ENCODE results near the gene GJA1. TPM values are rescaled to one million over a fixed set of nuclear protein-coding genes. Genes with fewer than 3 reads are reported as not detected.
"Not testable (repeated sequence)": the region's sequence is repeated elsewhere in the genome, so short reads cannot be mapped to it uniquely, and the experiment has no call there.

GJA1 gene
- total RNA-seq, 1 donor from 2014 or later: 268 TPM

DNA sequence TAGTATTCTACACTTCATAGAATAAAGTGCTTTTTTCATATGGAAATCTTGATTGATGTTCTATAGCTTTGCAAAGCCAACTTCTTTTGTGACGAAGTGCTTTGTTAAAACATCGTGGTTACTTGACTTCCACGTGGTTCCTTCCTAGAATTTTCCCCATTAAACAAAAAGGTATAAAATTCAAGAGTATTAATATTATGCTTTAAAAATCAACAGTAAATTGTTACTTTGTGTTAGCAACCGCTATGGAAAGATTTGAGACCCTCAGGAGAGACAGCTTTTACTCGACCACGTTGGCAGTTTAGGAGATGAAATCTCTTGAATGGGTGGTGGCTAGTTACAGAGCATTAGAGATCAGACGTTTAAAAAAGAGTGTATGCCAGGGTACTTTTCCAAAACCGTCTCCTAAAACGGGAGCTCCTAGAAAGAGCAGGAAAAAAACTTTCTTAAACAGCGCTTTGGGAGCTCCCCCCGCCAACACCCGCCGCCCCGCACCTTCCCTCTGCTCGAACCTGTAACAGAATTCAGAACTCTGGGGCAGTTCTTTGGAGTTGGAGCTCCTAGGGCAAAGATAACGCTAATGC is 920 bp downstream of the GJA1 start:
- intact Hi-C loops (cut with DNase I): loop anchor here (5.0 kb wide), 3 partner anchors 216 to 336 kb away; no protein-coding TSS in a partner anchor
- no peak for DNase-seq (ENCODE audit: low spot score)

DNA sequence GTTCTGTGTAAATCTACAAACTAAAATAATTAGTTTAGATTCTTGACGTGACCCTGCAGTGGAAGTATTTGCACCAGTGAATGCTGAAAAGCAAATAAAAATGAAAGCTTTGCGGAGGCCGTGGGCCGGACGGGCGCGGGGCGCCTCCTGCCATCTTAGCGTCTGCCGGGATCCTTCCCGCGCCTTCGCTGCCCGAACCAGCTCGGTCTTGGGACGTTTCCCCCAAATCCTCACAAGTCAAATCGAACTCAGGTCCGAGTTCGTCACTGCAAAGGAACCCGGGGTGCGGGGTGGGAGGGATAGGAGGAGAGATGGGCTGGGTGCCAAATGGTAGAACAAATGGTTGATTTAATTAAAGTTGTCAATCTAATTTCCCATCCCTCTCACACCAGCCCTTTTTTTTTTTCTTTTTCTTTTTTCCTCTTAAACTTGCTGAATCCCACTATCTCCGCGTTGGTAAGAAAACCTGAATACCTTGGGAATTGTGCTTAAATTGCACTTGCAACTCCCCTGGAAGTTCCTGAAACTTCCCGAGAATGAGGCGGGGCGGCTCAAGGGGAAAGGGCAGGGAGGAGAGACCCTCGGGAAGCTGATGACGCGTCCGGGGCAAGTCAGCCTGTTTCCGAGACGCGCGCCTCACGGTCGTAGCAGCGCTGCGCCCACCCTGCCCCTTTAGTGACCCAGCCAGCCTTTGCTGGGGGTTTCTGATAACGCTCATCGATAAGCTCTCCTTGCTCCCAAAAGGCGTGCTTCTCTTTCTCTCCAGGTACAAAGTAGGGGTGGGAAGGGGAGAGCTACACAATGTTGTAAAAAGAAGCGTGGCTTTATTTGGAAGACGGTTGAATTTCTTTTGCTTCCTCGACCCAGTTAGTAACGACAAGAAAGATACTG is 1.8 kb downstream of the GJA1 start:
- DNase-seq (ENCODE audit: low spot score): peak; percentile 79
- intact Hi-C loops (cut with DNase I): loop anchor here (5.0 kb wide), 3 partner anchors 215 to 335 kb away; no protein-coding TSS in a partner anchor

DNA sequence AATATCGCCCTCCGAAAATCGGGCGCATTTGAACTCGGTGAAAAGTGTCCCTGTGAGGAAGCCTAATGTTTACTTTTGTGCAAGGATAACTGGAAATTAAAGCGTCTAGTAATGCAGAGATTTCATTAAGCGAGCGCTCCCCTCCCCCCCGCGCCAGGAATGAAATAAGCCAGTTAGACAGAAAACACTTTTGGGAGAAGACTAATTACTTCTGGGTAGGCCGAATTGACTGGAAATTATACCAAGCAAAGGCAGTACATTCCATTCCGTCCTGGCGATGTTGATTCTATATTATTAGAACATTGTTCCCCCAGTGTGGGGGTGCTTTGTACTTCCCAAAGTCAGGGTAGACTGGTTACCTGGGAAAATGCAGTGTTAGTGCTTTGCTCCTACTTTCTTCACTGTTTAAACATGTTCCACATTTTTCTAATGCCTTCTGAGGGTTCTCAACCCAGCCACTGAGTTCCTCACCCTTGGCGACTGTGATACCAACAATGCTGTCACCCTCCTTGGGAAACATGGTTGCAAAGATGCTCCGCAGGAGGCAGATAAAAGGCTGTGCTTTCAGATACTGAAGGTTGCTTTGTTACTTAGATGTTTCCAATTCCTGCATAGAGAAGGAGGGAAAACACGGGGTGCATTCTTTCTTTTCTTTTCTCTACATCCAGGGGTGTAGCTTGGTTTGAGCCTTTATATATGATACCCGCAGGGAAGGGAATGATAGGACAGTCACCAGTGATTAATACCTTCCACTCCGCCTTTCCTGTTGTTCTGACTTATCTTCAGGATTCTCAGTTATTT is 2.6 kb downstream of the GJA1 start:
- no peak for DNase-seq (ENCODE audit: low spot score)
- intact Hi-C loops (cut with DNase I): loop anchor here (5.0 kb wide), 3 partner anchors 214 to 334 kb away; no protein-coding TSS in a partner anchor

DNA sequence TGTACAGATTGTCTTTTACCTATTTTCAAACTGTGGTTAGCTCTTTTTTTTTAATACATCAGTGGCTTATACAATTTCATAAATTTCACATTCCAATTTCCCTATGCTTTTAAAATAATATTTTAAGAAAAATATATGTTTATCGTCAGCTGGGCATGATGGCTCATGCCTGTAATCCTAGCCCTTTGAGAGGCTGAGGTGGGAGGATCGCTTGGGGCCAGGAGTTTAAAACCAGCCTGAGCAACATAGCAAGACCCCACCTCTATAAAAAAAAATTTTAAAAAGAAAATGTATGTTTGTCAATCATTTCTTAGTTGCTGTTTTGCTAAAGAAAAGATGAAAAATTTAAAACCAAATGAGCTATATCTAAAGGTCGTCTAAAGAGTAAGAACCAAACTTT is 3.4 kb downstream of the GJA1 start:
- intact Hi-C loops (cut with DNase I): loop anchor here (5.0 kb wide), 3 partner anchors 213 to 333 kb away; no protein-coding TSS in a partner anchor
- no peak for DNase-seq (ENCODE audit: low spot score)

DNA sequence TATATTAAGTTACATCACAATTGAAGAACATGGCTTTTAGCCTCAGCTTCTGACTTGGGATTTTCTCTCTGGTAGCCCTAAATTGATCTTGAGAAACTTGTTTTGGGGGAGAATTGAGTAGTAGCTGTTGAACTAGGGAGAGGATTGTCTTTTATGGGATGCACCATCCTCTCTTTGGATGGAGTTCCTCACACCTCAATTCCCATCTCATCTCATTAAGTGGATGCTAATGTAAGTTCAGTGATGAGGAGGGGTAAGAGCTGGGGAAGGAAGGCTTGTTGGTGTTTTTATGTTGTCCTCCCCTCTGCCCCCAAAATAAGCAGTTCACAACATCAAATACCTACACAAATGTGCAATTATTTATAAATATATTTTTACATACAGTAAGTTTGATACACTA is 4.0 kb downstream of the GJA1 start:
- intact Hi-C loops (cut with DNase I): loop anchor here (5.0 kb wide), 3 partner anchors 213 to 333 kb away; no protein-coding TSS in a partner anchor
- no peak for DNase-seq (ENCODE audit: low spot score)

DNA sequence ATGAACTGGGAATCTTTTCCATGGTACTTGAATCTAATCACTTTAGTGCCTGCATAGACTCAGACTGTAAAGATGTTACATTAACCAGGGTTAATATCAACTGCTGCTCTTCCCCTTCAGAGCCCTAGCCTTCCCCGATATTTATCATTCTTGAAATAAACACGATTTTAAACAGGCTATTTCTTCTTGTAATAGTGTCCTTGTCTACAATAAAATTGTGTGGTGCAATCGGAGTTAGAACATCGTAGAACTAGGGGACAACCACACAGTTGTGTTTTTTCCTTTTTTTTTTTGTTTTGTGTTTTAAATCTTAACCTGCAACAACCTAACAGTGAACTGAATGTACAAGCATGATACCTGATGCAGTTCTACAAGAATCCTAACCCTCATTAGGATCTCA is 4.5 kb downstream of the GJA1 start:
- intact Hi-C loops (cut with DNase I): loop anchor here (5.0 kb wide), 3 partner anchors 212 to 332 kb away; no protein-coding TSS in a partner anchor
- no peak for DNase-seq (ENCODE audit: low spot score)

DNA sequence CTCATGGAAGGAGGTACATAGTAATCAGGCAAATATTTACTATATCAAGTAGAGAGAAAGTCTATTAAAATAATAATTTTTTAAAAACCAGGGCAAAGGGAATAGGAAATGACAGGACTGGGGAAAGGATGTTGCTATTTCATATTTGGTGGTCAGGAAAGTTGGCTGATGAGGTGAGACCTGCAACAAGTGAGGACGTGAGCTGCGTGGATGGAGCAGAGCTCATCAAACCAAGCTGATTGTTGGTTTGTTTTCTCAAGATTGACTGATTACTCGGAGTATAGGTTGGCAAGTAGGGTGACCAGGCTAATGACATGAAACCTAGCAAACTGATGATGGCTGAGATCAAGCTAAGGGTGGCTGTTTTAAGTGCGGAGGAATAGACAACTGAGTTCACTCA is 6.0 kb downstream of the GJA1 start:
- DNase-seq (ENCODE audit: low spot score): no peak
- intact Hi-C loops (cut with DNase I): no loop called here

DNA sequence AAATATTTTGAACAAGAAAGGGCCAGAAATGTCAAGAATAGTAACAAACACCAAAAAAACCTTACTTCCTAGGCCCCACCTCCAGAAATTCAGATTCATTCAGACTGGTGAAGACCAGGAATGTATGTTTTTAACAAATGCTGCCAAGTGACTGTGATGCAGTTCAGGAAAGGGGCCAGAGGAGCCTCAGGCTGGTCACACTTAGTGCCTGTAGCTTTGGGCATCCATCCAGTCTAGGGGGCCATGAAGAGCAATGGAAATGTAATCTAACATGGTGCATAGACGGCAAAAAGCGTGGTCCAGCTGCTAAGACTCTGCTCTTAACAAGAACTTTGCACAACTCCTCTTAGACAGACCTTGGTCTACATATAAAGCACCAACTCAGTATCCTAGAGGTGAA is 7.1 kb downstream of the GJA1 start:
- no peak for DNase-seq (ENCODE audit: low spot score)
- intact Hi-C loops (cut with DNase I): no loop called here

DNA sequence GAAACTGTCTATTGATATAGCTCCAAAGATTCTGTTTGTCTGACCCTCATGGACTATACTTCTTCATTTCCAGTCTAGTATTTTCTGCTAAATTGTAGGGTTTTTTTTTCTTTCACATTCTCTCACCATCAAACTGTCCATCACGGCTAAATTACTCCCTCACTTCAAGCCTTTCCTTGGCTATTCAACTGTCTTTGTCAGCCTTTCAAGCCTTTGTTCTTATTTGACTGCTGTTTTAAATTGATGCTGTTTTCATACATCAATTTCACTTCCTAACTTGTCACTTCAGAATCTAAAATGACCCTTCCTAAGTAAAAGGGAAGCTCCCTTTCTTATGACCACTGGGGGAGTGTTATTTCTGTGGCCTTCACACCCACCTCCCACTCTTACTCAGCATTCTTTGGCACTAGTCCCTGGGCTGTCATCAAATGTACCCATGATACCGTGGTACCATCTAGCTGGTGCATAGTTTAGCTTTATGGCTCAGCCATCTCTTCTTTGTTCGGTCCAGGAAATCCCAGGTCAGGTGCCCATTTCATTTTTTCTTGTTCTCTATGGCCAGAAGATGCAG is 8.6 kb downstream of the GJA1 start:
- no peak for DNase-seq (ENCODE audit: low spot score)
- intact Hi-C loops (cut with DNase I): loop anchor here (2.0 kb wide), 1 partner anchor 141 kb away; no protein-coding TSS in a partner anchor

DNA sequence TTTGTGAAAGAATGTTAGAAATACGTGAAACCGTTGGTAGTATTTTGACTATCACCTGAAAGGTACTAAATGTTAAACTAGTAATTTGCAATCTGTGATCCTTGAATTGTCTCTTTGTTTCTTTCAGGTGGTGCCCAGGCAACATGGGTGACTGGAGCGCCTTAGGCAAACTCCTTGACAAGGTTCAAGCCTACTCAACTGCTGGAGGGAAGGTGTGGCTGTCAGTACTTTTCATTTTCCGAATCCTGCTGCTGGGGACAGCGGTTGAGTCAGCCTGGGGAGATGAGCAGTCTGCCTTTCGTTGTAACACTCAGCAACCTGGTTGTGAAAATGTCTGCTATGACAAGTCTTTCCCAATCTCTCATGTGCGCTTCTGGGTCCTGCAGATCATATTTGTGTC is 11.3 kb downstream of the GJA1 start:
- intact Hi-C loops (cut with DNase I); DNase-seq (ENCODE audit: low spot score): not testable (repeated sequence)

DNA sequence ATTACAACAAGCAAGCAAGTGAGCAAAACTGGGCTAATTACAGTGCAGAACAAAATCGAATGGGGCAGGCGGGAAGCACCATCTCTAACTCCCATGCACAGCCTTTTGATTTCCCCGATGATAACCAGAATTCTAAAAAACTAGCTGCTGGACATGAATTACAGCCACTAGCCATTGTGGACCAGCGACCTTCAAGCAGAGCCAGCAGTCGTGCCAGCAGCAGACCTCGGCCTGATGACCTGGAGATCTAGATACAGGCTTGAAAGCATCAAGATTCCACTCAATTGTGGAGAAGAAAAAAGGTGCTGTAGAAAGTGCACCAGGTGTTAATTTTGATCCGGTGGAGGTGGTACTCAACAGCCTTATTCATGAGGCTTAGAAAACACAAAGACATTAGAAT is 12.3 kb downstream of the GJA1 start:
- not testable (repeated sequence) for DNase-seq (ENCODE audit: low spot score)

DNA sequence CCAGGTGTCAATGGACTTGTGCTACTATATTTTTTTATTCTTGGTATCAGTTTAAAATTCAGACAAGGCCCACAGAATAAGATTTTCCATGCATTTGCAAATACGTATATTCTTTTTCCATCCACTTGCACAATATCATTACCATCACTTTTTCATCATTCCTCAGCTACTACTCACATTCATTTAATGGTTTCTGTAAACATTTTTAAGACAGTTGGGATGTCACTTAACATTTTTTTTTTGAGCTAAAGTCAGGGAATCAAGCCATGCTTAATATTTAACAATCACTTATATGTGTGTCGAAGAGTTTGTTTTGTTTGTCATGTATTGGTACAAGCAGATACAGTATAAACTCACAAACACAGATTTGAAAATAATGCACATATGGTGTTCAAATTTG is 13.1 kb downstream of the GJA1 start:
- DNase-seq (ENCODE audit: low spot score); intact Hi-C loops (cut with DNase I): not testable (repeated sequence)

More for the DNA sequence above, 12.3 kb downstream of the GJA1 start:
- intact Hi-C loops (cut with DNase I): not testable (repeated sequence)

DNA sequence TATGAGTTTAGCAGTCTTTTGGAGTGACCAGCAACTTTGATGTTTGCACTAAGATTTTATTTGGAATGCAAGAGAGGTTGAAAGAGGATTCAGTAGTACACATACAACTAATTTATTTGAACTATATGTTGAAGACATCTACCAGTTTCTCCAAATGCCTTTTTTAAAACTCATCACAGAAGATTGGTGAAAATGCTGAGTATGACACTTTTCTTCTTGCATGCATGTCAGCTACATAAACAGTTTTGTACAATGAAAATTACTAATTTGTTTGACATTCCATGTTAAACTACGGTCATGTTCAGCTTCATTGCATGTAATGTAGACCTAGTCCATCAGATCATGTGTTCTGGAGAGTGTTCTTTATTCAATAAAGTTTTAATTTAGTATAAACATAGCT is 13.9 kb downstream of the GJA1 start:
- DNase-seq (ENCODE audit: low spot score): no peak
- intact Hi-C loops (cut with DNase I): no loop called here

DNA sequence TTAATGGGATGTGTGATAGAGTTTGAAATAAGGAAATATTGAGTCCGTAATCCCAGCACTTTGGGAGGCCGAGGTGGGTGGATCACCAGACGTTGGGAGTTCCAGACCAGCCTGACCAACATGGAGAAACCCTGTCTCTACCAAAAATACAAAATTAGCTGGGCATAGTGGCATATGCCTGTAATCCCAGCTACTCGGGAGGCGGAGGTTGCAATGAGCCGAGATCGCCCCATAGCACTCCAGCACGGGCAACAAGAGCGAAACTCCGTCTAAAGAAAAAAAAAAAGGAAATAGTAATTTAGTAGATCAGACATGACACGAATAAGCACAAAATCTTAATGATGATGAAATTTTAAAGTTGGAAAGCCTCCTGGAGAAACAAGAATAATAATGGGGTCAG is 14.8 kb downstream of the GJA1 start:
- DNase-seq (ENCODE audit: low spot score): no peak
- intact Hi-C loops (cut with DNase I): no loop called here

DNA sequence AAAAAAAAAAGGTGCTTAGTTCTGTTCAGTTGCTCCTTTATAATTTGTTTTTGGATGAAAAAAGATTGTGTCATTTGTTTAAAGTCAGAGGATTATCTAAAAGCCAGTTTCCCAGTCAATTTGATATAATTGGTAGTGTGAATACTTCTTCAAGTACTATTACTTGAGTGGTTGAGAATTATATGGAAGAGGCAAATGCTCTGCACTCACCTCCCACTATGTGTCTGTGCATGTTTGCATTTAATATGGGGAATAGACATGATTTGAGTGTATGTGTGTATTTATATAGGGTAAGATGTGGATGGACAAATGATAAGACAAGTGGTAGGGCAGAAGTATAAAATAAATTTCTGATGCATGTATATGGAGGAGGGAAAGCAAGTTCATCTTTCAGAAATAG is 15.8 kb downstream of the GJA1 start:
- no peak for DNase-seq (ENCODE audit: low spot score)
- intact Hi-C loops (cut with DNase I): no loop called here

DNA sequence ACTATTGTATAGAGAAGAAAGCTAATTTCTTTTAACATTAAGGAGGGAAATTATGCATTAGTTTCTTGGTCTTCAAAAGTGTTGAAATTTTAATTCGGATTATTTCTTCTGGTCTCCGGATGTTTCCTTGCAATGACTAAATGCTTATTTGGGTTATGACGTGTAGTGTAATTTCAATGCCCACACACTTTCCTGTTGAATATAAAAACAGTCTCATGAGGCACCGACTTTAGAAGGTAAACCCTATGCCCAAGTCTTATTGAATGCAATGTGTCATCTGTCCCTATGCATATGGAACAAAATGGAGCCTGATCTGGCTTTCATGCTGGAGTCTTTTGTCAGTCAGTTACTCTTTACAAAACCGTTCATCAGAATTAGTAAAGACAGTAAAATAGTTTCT is 17.7 kb downstream of the GJA1 start:
- intact Hi-C loops (cut with DNase I): no loop called here

DNA sequence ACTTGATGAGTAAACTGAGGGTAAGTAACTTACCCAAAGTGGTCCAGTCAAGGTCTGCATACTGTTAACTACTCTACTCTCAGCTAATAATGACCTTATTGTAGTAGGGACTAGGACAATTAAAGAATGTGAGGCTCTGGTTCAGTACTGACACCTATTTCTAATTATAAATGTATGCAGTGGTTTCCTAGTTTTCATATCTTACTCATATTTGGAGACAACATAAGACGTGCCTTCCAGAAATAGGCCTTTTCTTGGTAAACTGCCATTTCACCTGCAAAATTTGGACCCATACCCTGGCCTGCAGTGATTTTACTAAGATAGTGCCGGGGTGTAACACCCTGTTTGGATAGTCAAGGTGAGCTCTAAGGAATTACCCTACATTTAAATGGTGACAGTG is 24.7 kb downstream of the GJA1 start:
- DNase-seq (ENCODE audit: low spot score): no peak
- intact Hi-C loops (cut with DNase I): no loop called here

More for the DNA sequence above, 17.7 kb downstream of the GJA1 start:
- DNase-seq (ENCODE audit: low spot score): no peak

DNA sequence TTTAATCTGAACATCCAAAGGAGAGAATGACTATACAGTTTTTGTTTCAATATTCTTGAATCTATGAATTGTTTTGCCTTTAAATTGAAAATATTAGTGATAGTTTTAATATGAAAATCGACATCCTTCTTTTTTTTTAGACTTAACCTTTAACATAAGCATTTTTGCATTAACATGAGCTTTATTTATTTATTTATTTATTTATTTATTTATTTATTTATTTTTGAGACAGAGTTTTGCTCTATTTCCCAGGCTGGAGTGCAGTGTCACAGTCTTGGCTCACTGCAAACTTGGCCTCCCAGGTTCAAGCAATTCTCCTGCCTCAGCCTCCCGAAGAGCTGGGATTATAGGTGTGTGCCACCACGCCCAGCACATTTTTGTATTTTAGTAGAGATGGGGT is 27.6 kb downstream of the GJA1 start:
- intact Hi-C loops (cut with DNase I): no loop called here
- no peak for DNase-seq (ENCODE audit: low spot score)

DNA sequence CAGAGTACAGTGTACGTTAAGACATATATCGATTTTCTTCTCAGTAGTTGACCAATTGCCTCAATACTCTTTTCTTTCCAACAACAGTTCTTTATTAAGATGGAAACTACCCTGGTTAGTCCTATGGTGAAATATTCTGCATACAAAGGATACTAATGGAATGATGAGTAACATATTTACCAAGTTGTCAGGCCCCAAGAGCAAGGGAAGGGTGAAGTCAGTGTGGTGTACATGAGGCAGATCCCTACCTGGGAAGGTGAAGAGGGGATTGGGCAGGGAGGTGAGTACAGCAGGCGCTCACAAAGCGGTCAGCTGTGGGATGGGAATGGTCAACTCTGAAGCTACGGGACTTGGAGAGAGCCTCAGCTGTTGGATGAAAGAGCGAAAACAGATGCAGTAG is 29.7 kb downstream of the GJA1 start:
- intact Hi-C loops (cut with DNase I): no loop called here
- DNase-seq (ENCODE audit: low spot score): no peak

Measured in cardiac septum (tissue), 1 donor.